Parathyroid adenoma (tissue), 2 donors: ENCODE measurements around the gene ACBD7.

Experiments used
- H2AFZ ChIP-seq: fragments of 300-600 bp; sonication (generic); one replicate; pipeline ENCODE4 v1.7.0; 2017; ENCODE audit warnings: antibody characterized with exemption, mild to moderate bottlenecking
- H3K27ac ChIP-seq: fragments of 300-600 bp; sonication (generic); one replicate; pipeline ENCODE4 v1.7.0; 2017
- H3K27me3 ChIP-seq: fragments of 300-600 bp; sonication (generic); one replicate; pipeline ENCODE4 v1.7.0; 2017; ENCODE audit warnings: low read length; ENCODE audit not compliant: control insufficient read depth, insufficient read depth
- H3K36me3 ChIP-seq: fragments of 300-600 bp; sonication (generic); one replicate; pipeline ENCODE4 v1.7.0; 2017; ENCODE audit warnings: low read length; ENCODE audit not compliant: control insufficient read depth, insufficient read depth
- H3K4me1 ChIP-seq: fragments of 300-600 bp; sonication (generic); one replicate; pipeline ENCODE4 v1.7.0; 2017; ENCODE audit warnings: control low read depth
- H3K4me2 ChIP-seq: fragments of 300-600 bp; sonication (generic); one replicate; pipeline ENCODE4 v1.7.0; 2017; ENCODE audit warnings: low read length
- H3K4me3 ChIP-seq: fragments of 300-600 bp; sonication (generic); one replicate; pipeline ENCODE4 v1.7.0; 2017; ENCODE audit warnings: low read depth, low read length
- H3K79me2 ChIP-seq: fragments of 300-600 bp; sonication (generic); one replicate; pipeline ENCODE4 v1.7.0; 2017; ENCODE audit warnings: control low read depth
- H3K9ac ChIP-seq: fragments of 300-600 bp; sonication (generic); one replicate; pipeline ENCODE4 v1.7.0; 2017; ENCODE audit warnings: mild to moderate bottlenecking
- H3K9me3 ChIP-seq: fragments of 300-600 bp; sonication (generic); one replicate; pipeline ENCODE4 v1.7.0; 2017; ENCODE audit warnings: low read length; ENCODE audit not compliant: control insufficient read depth
- TF ChIP-seq, protein P1 (sequence below): fragments of 300-600 bp; sonication (generic); IDR thresholded peaks from one replicate; pipeline ENCODE4 v1.7.0; 2017; ENCODE audit warnings: antibody characterized with exemption, mild to moderate bottlenecking
- donor health status: primary hyperparathyroidism.

The ACBD7 gene

DNA sequence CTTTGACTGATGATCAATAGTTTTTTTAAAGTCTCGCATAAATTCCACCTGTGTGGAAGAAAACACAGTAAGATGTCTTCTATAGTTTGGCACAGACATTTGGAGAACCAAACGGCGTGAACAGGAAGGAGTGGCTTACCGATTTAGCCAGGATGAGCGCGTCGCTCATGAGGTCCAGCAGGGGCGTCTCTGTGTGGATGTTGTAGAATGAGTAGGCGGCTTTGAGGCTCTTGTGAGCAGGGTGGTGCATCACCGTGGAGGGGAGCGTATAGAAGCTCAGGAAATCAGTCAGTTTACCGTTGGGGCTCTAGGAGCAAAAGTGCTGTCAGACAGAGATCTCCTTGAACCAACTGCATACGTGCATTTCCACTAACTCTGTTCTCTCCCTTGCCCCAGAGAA is 24.1 kb upstream of the ACBD7 start:
- Histone ChIP-seq H3K9me3 (no peaks in the 10 kb centered on the region), H3K4me1 (no peaks in the 10 kb centered on the region), H3K9ac (no peak overlapping the region), H2AFZ (no peak overlapping the region), H3K4me3 (no peak overlapping the region), H3K27me3 (no peaks in the 10 kb centered on the region), H3K27ac (no peak overlapping the region), H3K79me2 (no peaks in the 10 kb centered on the region), H3K4me2 (no peak overlapping the region), H3K36me3 (no peaks in the 10 kb centered on the region)
- TF ChIP-seq, protein P1, sequence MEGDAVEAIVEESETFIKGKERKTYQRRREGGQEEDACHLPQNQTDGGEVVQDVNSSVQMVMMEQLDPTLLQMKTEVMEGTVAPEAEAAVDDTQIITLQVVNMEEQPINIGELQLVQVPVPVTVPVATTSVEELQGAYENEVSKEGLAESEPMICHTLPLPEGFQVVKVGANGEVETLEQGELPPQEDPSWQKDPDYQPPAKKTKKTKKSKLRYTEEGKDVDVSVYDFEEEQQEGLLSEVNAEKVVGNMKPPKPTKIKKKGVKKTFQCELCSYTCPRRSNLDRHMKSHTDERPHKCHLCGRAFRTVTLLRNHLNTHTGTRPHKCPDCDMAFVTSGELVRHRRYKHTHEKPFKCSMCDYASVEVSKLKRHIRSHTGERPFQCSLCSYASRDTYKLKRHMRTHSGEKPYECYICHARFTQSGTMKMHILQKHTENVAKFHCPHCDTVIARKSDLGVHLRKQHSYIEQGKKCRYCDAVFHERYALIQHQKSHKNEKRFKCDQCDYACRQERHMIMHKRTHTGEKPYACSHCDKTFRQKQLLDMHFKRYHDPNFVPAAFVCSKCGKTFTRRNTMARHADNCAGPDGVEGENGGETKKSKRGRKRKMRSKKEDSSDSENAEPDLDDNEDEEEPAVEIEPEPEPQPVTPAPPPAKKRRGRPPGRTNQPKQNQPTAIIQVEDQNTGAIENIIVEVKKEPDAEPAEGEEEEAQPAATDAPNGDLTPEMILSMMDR = no peak

- no peak overlapping the region for H3K4me3 ChIP-seq
- H2AFZ ChIP-seq = peak overlapping the region; percentile 26
- no peaks in the 10 kb centered on the region for H3K9me3 ChIP-seq
- TF ChIP-seq, protein P1 = peak; percentile 94
- H3K27me3 ChIP-seq = no peaks in the 10 kb centered on the region
- no peaks in the 10 kb centered on the region for H3K79me2 ChIP-seq
- H3K9ac ChIP-seq = no peak overlapping the region
- no peaks in the 10 kb centered on the region for H3K36me3 ChIP-seq
- H3K4me1 ChIP-seq = no peaks in the 10 kb centered on the region
- no peak overlapping the region for H3K27ac ChIP-seq
- no peak overlapping the region for H3K4me2 ChIP-seq
Measured at GRCh38 chr10:15106352-15107013, 17.9 kb upstream of the ACBD7 start.

DNA sequence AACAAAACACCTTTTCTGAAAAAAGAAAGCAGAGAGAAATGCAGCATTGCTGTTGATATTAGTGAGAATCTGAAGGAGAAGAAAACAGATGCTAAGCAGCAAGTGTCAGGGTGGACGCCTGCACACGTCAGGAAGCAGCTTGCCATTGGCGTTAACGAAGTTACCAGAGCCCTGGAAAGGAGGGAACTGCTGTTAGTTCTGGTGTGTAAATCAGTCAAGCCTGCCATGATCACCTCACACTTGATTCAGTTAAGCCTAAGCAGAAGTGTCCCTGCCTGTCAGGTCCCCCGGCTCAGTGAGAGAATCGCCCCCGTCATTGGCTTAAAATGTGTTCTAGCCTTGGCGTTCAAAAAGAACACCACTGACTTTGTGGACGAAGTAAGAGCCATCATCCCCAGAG is 14.9 kb upstream of the ACBD7 start:
- H3K36me3 ChIP-seq = no peaks in the 10 kb centered on the region
- no peak overlapping the region for H3K27ac ChIP-seq
- peaks cover 3% of the 10 kb centered on the region for H3K4me1 ChIP-seq
- no peaks in the 10 kb centered on the region for H3K27me3 ChIP-seq
- H3K79me2 ChIP-seq = peaks cover 13% of the 10 kb centered on the region
- H3K4me2 ChIP-seq = no peak overlapping the region
- H2AFZ ChIP-seq = no peak overlapping the region
- H3K4me3 ChIP-seq = no peak overlapping the region
- no peak overlapping the region for H3K9ac ChIP-seq
- H3K9me3 ChIP-seq = no peaks in the 10 kb centered on the region
- TF ChIP-seq, protein P1 = no peak

DNA sequence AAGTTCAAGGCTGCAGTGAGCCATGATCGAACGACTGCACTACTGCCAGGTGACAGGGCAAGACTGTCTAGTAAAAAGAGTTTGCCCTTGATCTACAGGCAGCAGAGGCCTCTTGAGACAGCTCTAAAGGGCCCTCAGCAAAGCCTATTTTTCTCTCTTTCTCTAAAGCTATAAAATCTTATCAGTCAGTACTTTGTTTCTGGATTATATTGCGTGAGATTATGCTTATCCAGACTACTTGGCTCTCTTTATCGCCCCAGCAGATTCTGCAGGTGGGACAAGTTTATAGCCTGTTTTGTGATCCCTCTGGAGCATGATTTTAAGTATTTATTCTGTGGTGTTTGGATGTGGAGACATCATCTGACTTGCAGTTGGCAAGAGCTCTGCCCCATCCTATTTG is 11.3 kb upstream of the ACBD7 start:
- no peaks in the 10 kb centered on the region for H3K36me3 ChIP-seq
- no peak overlapping the region for H2AFZ ChIP-seq
- no peak overlapping the region for H3K9ac ChIP-seq
- H3K4me3 ChIP-seq = no peak overlapping the region
- H3K4me2 ChIP-seq = no peak overlapping the region
- peaks cover 20% of the 10 kb centered on the region for H3K79me2 ChIP-seq
- H3K9me3 ChIP-seq = no peaks in the 10 kb centered on the region
- TF ChIP-seq, protein P1 = no peak
- no peak overlapping the region for H3K27ac ChIP-seq
- no peaks in the 10 kb centered on the region for H3K27me3 ChIP-seq
- H3K4me1 ChIP-seq = peaks cover 3% of the 10 kb centered on the region
